Peyer's patch (tissue), 4 donors: ENCODE data around the gene TPM4. TPM values are rescaled to one million over a fixed set of nuclear protein-coding genes. Genes with fewer than 3 reads are reported as not detected.

ENCODE experiments used
- DNase-seq, 3 donors: peaks; one replicate each; pipeline ENCODE4 v3.0.0-alpha.2; 2017 to 2019
- H3K27ac ChIP-seq, 4 donors: fragments of 200-600 bp; sonication (generic); one replicate each; pipeline ENCODE4 v1.5.1; 2016 to 2019
- H3K27me3 ChIP-seq, 2 donors: fragments of 200-600 bp; sonication (generic); one replicate each; pipeline ENCODE4 v1.5.1; 2019
- H3K36me3 ChIP-seq, 3 donors: fragments of 200-600 bp; sonication (generic); one replicate each; pipeline ENCODE4 v1.5.1; 2016 to 2019
- H3K4me1 ChIP-seq, 4 donors: fragments of 200-600 bp; sonication (generic); one replicate each; pipeline ENCODE4 v1.5.1; 2016 to 2019
- H3K4me3 ChIP-seq, 4 donors: fragments of 200-600 bp; sonication (generic); 1 replicate in 3 of 4; 2 replicates in 1 of 4; pipeline ENCODE4 v1.5.1; 2016 to 2019; ENCODE audit warnings: mild to moderate bottlenecking in 1 of 4
- H3K9me3 ChIP-seq, 4 donors: fragments of 200-600 bp; sonication (generic); one replicate each; pipeline ENCODE4 v1.5.1; 2016 to 2019; ENCODE audit warnings: mild to moderate bottlenecking in 1 of 4
- POLR2A ChIP-seq, 2 donors: fragments of 450-650 bp; IDR thresholded peaks; one replicate each; pipeline ENCODE4 v1.5.1; 2017; ENCODE audit warnings: antibody characterized with exemption in 2 of 2, mild to moderate bottlenecking in 2 of 2, moderate library complexity in 2 of 2
- total RNA-seq, 4 donors: library from RNA; depleted of rRNA; stranded (reverse); fragments of >200 nt; gene quantifications; one replicate each; pipeline ENCODE4 v1.1.0, GENCODE V29; 2016
- TF ChIP-seq, protein P1 (sequence below), 6 experiments: fragments of 450-650 bp in 4 of 6; fragments of 200-600 bp in 2 of 6; sonication (generic) in 1 of 6; IDR thresholded peaks; one replicate each; pipeline ENCODE4 v1.5.1; 2017 to 2019; ENCODE audit warnings: antibody characterized with exemption in 6 of 6, mild to moderate bottlenecking in 3 of 6, moderate library complexity in 1 of 6

TPM4 gene
- total RNA-seq, 4 donors from 2014 or later = 125 to 423 (median 139) TPM

- Histone ChIP-seq H3K9me3 (no peaks in the 10 kb centered on the region), H3K36me3 (peaks cover 2 to 80% (median 2%) of the 10 kb centered on the region in 3 donors), H3K4me3 (no peak overlapping the region), H3K4me1 (peaks cover 0 to 15% (median 5%) of the 10 kb centered on the region in 4 donors), H3K27ac (no peak overlapping the region), H3K27me3 (no peaks in the 10 kb centered on the region)
- TF ChIP-seq, protein P1, sequence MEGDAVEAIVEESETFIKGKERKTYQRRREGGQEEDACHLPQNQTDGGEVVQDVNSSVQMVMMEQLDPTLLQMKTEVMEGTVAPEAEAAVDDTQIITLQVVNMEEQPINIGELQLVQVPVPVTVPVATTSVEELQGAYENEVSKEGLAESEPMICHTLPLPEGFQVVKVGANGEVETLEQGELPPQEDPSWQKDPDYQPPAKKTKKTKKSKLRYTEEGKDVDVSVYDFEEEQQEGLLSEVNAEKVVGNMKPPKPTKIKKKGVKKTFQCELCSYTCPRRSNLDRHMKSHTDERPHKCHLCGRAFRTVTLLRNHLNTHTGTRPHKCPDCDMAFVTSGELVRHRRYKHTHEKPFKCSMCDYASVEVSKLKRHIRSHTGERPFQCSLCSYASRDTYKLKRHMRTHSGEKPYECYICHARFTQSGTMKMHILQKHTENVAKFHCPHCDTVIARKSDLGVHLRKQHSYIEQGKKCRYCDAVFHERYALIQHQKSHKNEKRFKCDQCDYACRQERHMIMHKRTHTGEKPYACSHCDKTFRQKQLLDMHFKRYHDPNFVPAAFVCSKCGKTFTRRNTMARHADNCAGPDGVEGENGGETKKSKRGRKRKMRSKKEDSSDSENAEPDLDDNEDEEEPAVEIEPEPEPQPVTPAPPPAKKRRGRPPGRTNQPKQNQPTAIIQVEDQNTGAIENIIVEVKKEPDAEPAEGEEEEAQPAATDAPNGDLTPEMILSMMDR (IDR thresholded peaks at IDR 0.05) = no peak
- no peak for TF ChIP-seq POLR2A (IDR thresholded peaks at IDR 0.05)
- DNase-seq = no peak
These were observed 24.2 kb downstream of the TPM4 start for GRCh38 chr19:16100524-16100923.

GRCh38 chr19:16104722-16105121, 28.4 kb downstream of the TPM4 start:
- H3K9me3 ChIP-seq = no peaks in the 10 kb centered on the region
- H3K4me1 ChIP-seq = peaks cover 0 to 6% (median 4%) of the 10 kb centered on the region in 4 donors
- H3K27me3 ChIP-seq = no peaks in the 10 kb centered on the region
- H3K4me3 ChIP-seq = no peak overlapping the region
- H3K27ac ChIP-seq = peak overlapping the region in 3 of 4 donors; percentile 8 to 71 (median 56)
- DNase-seq = no peak
- peaks cover 0 to 42% (median 0%) of the 10 kb centered on the region in 3 donors for H3K36me3 ChIP-seq
- TF ChIP-seq POLR2A (IDR thresholded peaks at IDR 0.05) = no peak
- TF ChIP-seq, protein P1 (IDR thresholded peaks at IDR 0.05) = no peak

DNA sequence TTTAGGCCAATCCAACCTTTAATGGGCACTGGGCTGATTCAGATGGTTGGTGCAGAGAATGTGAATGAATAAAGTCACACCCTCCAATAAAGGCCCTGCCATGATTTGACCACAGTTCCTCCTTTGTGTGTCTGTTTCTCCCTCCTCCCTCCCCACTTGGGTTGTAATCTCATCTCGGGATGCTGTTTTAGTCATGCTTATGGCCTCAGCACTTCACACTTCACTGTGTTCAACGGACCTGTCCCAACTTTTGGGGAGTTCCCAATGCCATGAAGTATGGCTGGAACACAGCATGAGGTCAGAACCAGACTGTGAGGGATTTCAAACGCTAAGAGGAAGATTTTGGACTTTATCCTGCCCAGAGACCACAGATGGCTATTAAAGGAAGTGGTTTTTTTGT, 29.8 kb downstream of the TPM4 start:
- Histone ChIP-seq H3K36me3 (peaks cover 0 to 28% (median 0%) of the 10 kb centered on the region in 3 donors), H3K27ac (peak overlapping the region in 1 of 4 donors; percentile 27), H3K9me3 (no peaks in the 10 kb centered on the region), H3K4me3 (no peak overlapping the region), H3K27me3 (no peaks in the 10 kb centered on the region), H3K4me1 (peaks cover 0 to 8% (median 5%) of the 10 kb centered on the region in 4 donors)
- no peak for TF ChIP-seq POLR2A (IDR thresholded peaks at IDR 0.05)
- TF ChIP-seq, protein P1 (IDR thresholded peaks at IDR 0.05) = no peak
- DNase-seq = no peak

GRCh38 chr19:16111160-16111908, 35.0 kb downstream of the TPM4 start, which contains the start of gene RAB8A:
TSS of gene RAB8A (plus strand) at chr19:16111889. CDS start at chr19:16111902, 13 bp downstream.
- H3K27me3 ChIP-seq = no peaks in the 10 kb centered on the region
- H3K4me1 ChIP-seq = peaks cover 4 to 49% (median 18%) of the 10 kb centered on the region in 4 donors
- no peak for TF ChIP-seq POLR2A (IDR thresholded peaks at IDR 0.05)
- TF ChIP-seq, protein P1 (IDR thresholded peaks at IDR 0.05) = peak; percentile 98 to 100 (median 100)

DNA sequence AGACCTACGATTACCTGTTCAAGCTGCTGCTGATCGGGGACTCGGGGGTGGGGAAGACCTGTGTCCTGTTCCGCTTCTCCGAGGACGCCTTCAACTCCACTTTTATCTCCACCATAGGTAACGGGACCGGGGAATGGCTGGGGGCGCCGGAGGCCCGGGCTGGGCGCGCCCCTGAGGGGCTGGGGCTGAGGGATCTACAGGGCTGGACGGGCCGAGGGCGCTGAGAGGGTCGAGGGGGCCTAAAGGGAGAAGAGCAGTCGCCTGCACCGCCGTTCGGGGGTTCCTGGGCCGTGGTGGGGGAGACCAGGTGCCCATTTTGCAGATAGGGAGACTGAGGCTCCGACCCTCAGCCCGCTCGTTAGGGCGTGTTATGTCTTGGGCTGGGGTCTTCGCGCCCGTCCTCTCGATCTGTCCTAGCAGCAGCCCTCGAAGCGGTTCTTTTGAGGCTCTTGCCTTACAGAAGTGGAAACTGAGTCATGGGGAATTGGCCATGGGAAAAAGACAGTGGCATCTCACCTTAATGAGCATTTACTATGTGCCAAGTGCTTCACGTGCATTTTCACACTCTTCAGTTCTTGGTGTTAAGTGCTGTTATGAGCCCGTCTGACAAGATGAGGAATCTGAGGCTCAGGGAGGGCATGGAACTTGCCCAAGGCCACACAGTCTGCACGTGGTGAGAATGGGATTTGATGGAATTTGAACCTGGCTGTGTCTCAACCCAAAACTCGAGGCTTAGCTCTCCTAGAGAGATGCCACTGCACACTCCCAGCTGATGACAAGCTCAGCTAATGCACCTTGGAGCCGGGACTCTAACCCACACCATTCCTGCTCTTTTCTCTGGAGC, 35.8 kb downstream of the TPM4 start:
- DNase-seq = no peak
- H3K36me3 ChIP-seq = peaks cover 0 to 8% (median 0%) of the 10 kb centered on the region in 3 donors
- peak; percentile 56 to 88 for TF ChIP-seq POLR2A (IDR thresholded peaks at IDR 0.05)
- TF ChIP-seq, protein P1 (IDR thresholded peaks at IDR 0.05) = no peak
- H3K4me1 ChIP-seq = peaks cover 4 to 57% (median 18%) of the 10 kb centered on the region in 4 donors
- H3K27me3 ChIP-seq = no peaks in the 10 kb centered on the region
- H3K9me3 ChIP-seq = no peaks in the 10 kb centered on the region
- H3K4me3 ChIP-seq = peak overlapping the region; percentile 71 to 94 (median 92)
- H3K27ac ChIP-seq = peak overlapping the region; percentile 94 to 96 (median 96)

More at GRCh38 chr19:16111160-16111908, 35.0 kb downstream of the TPM4 start, which contains the start of gene RAB8A:
- Histone ChIP-seq H3K9me3 (no peaks in the 10 kb centered on the region), H3K27ac (peak within 1 kb of the TSS; percentile 94 to 96 (median 96)), H3K4me3 (peak within 1 kb of the TSS; percentile 71 to 94 (median 92)), H3K36me3 (peaks cover 0 to 8% (median 0%) of the 10 kb centered on the region in 3 donors)
- peak; percentile 99 to 100 (median 99) for DNase-seq
